ENCODE results near the gene THTPA. TPM values are rescaled to one million over a fixed set of nuclear protein-coding genes. Genes with fewer than 3 reads are reported as not detected.

Gene THTPA
- total RNA-seq, 1 experiment from 2014 or later, result 4.1 TPM

DNA sequence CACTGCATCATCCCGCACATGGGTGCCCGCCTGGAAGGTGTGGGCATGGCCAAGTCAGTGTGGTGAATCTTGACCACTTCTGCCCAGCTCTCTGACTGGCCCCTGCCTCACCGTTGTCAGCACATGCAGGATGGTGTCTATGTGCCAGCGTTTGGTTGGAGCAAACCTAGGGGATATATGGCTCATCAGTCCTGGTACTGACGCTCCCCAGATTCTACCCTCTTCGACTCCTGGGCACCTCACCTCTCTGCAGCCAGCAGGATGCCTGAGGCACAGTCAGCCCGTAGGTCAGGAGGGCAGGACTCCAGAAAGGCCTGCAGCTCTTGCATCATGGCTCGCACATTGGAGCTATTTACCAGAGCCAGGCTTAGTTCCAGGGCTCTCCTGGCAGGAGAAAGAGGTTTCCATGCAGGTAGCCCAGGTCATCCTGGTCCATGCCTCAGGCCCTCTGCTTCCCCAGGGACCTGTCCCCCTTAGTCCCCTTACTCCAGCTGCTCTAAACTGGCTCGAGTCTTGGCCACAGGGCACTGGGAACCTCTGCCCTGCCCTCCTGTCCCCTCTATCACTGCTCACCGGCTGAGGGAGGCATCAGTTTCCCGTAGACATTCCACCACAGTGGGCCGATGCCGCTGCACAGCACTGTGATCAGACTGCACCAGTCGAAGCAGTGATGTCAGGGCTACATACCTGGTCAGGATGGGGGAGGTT, 7.6 kb downstream of the THTPA start:
- Histone ChIP-seq H3K9me2 (ENCODE audit: insufficient read depth) (no peaks in the 10 kb centered on the region), H3K4me2 (no peak overlapping the region), H4K20me1 (ENCODE audit: insufficient read depth) (no peaks in the 10 kb centered on the region; the same call in 1 of the 2 replicates), H3K27ac (no peak overlapping the region), H3K9me3 (ENCODE audit: insufficient read depth, low read depth) (no peaks in the 10 kb centered on the region), H2AFZ (no peak overlapping the region), H3K4me1 (replicated peaks; ENCODE audit: insufficient read depth) (peaks cover 14% of the 10 kb centered on the region), H3K27me3 (ENCODE audit: insufficient read depth, low read depth) (no peaks in the 10 kb centered on the region), H3K36me3 (ENCODE audit: low read depth) (no peaks in the 10 kb centered on the region), H3K4me3 (no peak overlapping the region), H3K79me2 (ENCODE audit: low read depth) (peaks cover 13% of the 10 kb centered on the region), H3F3A (ENCODE audit: insufficient read depth, low read depth) (peaks cover 9% of the 10 kb centered on the region)
- ChIA-PET CTCF (no interaction called here), POLR2A (ENCODE audit: unreplicated experiment) (no interaction called here)
- BruUV-seq (replicated peaks), result no TSS peak
- no peak for DNase-seq
- intact Hi-C loops (cut with micrococcal nuclease; ENCODE audit: unreplicated experiment), result no loop called here
- TF ChIP-seq, protein P1, sequence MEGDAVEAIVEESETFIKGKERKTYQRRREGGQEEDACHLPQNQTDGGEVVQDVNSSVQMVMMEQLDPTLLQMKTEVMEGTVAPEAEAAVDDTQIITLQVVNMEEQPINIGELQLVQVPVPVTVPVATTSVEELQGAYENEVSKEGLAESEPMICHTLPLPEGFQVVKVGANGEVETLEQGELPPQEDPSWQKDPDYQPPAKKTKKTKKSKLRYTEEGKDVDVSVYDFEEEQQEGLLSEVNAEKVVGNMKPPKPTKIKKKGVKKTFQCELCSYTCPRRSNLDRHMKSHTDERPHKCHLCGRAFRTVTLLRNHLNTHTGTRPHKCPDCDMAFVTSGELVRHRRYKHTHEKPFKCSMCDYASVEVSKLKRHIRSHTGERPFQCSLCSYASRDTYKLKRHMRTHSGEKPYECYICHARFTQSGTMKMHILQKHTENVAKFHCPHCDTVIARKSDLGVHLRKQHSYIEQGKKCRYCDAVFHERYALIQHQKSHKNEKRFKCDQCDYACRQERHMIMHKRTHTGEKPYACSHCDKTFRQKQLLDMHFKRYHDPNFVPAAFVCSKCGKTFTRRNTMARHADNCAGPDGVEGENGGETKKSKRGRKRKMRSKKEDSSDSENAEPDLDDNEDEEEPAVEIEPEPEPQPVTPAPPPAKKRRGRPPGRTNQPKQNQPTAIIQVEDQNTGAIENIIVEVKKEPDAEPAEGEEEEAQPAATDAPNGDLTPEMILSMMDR (conservative IDR thresholded peaks at IDR 0.05), result no peak
- TF ChIP-seq EZH2 (IDR thresholded peaks at IDR 0.05; ENCODE audit: low read depth), result no peak

DNA sequence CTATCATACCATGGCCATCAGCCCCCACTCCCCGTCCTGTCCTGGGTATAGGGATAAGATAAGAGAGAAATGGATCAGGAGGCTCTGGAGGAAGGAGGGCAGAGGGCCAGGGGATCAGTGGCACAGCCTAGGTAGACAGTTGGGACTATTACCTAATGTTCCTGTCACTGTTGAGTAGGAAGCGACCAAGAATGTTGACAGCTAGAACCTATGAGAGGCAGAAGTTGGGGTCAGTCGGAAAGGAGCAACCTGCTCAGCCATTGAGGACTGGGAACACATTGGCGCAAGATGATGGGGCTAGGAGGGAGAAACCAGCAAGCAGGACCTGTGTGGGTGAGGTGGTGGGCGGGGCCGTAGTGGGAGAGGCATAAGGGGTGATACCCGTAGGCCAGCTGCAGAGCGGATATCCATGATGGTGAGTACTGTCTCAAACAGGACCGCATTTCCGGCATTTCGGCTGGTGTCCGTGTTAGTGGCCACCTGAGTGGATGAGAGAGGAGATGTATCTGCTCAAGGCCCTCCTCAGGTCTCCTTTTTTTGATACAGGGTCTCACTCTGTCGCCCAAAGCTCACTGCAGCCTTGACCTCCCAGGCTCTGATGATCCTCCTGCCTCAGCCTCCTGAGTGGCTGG, 8.2 kb downstream of the THTPA start:
- Histone ChIP-seq H3K36me3 (ENCODE audit: low read depth) (no peaks in the 10 kb centered on the region), H3F3A (ENCODE audit: insufficient read depth, low read depth) (peaks cover 9% of the 10 kb centered on the region), H3K9me3 (ENCODE audit: insufficient read depth, low read depth) (no peaks in the 10 kb centered on the region), H3K27me3 (ENCODE audit: insufficient read depth, low read depth) (no peaks in the 10 kb centered on the region), H3K79me2 (ENCODE audit: low read depth) (peaks cover 13% of the 10 kb centered on the region), H3K27ac (no peak overlapping the region), H3K4me2 (no peak overlapping the region), H3K9me2 (ENCODE audit: insufficient read depth) (no peaks in the 10 kb centered on the region), H3K4me1 (replicated peaks; ENCODE audit: insufficient read depth) (peaks cover 20% of the 10 kb centered on the region), H2AFZ (no peak overlapping the region), H4K20me1 (ENCODE audit: insufficient read depth) (no peaks in the 10 kb centered on the region; the same call in 1 of the 2 replicates), H3K4me3 (no peak overlapping the region)
- CTCF ChIA-PET, result no interaction called here
- no TSS peak for BruUV-seq (replicated peaks)
- DNase-seq, result no peak
- POLR2A ChIA-PET (ENCODE audit: unreplicated experiment), result no interaction called here
- intact Hi-C loops (cut with micrococcal nuclease; ENCODE audit: unreplicated experiment), result no loop called here
- TF ChIP-seq EZH2 (IDR thresholded peaks at IDR 0.05; ENCODE audit: low read depth), result no peak
- TF ChIP-seq, protein P1 (conservative IDR thresholded peaks at IDR 0.05), result no peak

DNA sequence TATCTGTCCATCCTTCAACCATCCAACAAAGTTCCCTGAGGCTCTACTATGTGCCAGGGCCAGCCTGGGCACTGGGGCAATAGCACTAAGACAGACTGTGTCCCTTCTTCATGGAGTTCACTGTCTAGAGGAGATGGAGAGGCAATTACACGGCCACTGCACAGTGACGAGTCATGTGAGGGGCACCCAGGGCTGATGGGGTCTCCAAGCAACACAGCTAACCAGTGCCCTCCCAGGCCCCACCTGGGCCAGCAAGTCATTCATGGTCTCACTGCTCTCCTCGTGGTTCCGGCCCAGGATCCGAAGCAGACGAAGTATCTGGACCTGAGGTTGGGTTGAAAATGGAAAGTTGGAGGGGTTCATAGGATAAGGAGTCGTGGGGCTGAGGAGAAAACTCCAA, 8.8 kb downstream of the THTPA start:
- CTCF ChIA-PET, result no interaction called here
- Histone ChIP-seq H3F3A (ENCODE audit: insufficient read depth, low read depth) (peaks cover 11% of the 10 kb centered on the region), H2AFZ (no peak overlapping the region), H3K36me3 (ENCODE audit: low read depth) (no peaks in the 10 kb centered on the region), H4K20me1 (ENCODE audit: insufficient read depth) (no peaks in the 10 kb centered on the region; the same call in 1 of the 2 replicates), H3K4me1 (replicated peaks; ENCODE audit: insufficient read depth) (peaks cover 24% of the 10 kb centered on the region), H3K27me3 (ENCODE audit: insufficient read depth, low read depth) (no peaks in the 10 kb centered on the region), H3K27ac (no peak overlapping the region), H3K4me2 (no peak overlapping the region), H3K4me3 (no peak overlapping the region), H3K9me2 (ENCODE audit: insufficient read depth) (no peaks in the 10 kb centered on the region), H3K79me2 (ENCODE audit: low read depth) (peaks cover 13% of the 10 kb centered on the region), H3K9me3 (ENCODE audit: insufficient read depth, low read depth) (no peaks in the 10 kb centered on the region)
- DNase-seq, result no peak
- POLR2A ChIA-PET (ENCODE audit: unreplicated experiment), result no interaction called here
- TF ChIP-seq EZH2 (IDR thresholded peaks at IDR 0.05; ENCODE audit: low read depth), result no peak
- TF ChIP-seq, protein P1 (conservative IDR thresholded peaks at IDR 0.05), result no peak
- BruUV-seq (replicated peaks), result no TSS peak
- intact Hi-C loops (cut with micrococcal nuclease; ENCODE audit: unreplicated experiment), result no loop called here
